ENCODE measurements around the gene LRIF1.
"Not testable (repeated sequence)": the region's sequence is repeated elsewhere in the genome, so short reads cannot be mapped to it uniquely, and the experiment has no call there.

LRIF1 gene, protein sequence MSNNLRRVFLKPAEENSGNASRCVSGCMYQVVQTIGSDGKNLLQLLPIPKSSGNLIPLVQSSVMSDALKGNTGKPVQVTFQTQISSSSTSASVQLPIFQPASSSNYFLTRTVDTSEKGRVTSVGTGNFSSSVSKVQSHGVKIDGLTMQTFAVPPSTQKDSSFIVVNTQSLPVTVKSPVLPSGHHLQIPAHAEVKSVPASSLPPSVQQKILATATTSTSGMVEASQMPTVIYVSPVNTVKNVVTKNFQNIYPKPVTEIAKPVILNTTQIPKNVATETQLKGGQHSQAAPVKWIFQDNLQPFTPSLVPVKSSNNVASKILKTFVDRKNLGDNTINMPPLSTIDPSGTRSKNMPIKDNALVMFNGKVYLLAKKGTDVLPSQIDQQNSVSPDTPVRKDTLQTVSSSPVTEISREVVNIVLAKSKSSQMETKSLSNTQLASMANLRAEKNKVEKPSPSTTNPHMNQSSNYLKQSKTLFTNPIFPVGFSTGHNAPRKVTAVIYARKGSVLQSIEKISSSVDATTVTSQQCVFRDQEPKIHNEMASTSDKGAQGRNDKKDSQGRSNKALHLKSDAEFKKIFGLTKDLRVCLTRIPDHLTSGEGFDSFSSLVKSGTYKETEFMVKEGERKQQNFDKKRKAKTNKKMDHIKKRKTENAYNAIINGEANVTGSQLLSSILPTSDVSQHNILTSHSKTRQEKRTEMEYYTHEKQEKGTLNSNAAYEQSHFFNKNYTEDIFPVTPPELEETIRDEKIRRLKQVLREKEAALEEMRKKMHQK

DNA sequence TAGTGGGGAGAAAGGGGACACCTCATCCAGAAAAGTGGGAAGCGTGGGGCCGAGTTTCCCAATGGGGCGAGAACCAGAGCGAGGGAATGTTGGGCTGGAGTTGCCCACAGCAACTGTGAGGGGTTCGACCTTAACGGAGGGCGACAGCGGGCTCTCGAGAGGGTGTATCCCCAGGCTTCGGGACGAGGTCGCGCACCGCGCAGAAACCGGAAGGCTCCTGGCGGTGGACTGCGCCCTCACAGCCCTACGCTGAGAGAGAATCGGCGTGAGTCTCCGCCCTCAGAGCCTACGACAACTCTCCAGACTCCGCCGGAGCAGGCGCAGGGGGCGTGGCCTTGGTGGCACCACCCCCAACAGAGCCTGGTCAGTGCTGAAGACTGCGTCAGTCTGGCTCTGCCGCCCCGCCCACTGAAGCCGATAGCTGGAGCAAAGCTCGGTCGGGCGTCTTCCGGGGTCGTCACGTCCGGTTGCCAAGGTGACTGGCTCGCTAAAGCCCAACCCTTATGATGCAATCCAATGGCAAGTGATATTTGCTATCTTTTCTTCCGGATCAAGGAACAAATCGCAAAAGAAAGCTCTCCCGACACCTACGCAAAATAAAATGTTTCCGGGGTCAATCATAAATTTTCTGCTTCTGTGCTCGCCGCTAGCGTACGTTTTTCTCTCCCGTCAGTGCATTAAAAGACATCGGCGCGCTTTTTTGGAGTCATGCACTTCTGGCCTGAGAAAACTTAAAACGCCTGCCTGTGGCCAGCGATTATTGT, at the start of gene LRIF1:
LRIF1 (minus strand) TSS at position 232 of the 764 bp plus-strand sequence. CDS start 234 bp downstream, outside the sequence.
- DNase-seq, result peak; percentile 99

DNA sequence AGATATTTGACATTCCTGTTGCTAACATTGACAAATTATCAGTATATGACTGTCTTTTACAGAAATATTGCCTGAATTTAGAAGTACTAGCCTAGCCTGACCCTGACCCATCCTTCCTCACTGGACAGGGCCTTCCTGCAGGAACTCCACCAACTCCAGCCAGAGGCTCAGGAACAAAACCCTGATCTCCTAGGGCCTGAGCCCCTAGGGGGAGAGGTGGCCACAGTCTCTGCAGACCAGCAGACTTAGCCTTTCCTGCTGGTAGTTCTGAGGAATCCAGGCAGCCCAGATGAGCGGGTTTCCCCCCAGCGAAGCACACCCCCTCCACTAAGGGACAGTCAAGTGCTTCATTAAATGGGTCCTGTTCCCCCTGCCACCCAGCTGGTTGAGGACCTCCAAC, 44.3 kb upstream of the LRIF1 start:
- DNase-seq, result no peak

GRCh38 chr1:111006556-111006955, 42.8 kb upstream of the LRIF1 start:
- DNase-seq, result no peak

- DNase-seq, result not testable (repeated sequence)
These were observed 35.9 kb upstream of the LRIF1 start for GRCh38 chr1:110999607-111000006.

GRCh38 chr1:110992329-110992728, 28.6 kb upstream of the LRIF1 start:
- DNase-seq, result peak; percentile 12

DNA sequence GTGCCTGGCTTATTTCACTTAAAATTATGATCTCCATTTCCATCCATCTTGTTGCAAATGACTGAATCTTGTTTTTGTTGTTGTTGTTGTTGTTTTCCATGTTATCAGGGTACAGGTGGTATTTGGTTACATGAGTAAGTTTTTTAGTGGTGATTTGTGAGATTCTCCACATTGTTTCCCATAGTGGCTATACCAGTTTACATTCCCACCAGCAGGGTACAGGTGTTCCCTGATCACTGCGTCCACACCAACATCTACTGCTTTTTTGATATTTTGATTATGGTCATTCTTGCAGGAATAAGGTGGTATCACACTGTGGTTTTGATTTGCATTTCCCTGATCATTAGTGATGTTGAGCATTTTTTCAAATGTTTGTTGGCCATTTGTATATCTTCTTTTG, 27.6 kb upstream of the LRIF1 start:
- DNase-seq, result not testable (repeated sequence)

DNA sequence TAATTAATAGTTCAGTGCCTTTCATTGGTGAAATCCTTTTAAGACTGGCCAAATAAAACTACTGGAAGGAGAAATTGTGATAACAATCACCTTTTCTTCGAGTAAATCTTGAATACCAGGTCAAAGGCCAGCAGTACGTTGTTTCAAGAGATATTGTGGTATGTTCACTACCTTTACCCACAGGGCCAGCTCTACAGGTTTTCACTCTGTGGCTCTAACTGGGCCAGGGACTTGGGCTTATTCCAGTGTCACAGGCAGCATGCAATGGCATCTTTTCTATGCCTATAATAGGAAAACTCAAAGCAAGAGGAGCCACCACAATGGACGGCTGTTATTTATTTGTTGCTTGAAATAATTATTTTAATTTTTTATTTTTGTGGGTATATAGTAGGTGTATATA, 26.8 kb upstream of the LRIF1 start:
- no peak for DNase-seq

DNA sequence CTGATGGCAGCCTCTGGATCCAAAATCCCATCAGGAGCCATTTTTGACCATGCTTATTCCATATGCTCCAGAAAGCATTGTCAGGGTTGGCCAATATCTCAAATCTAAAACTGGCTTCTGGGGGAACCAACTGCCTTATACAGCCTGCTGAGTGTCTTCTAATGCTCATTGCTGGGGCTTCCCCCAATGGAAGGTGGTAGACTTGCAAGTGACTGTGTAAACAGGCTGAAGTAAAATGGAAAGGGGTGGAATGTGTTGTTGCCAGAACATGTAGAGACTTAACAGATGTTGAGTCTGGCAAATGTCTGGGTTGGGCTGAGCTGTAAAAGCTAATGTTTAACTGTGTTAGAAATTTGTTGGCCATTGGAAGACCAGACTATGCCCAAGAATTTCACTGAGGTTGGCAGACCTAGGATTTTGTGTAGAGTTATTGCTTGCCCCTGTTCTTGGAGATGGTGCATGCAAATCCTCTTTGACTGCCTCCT, 22.7 kb upstream of the LRIF1 start:
- DNase-seq, result no peak

DNA sequence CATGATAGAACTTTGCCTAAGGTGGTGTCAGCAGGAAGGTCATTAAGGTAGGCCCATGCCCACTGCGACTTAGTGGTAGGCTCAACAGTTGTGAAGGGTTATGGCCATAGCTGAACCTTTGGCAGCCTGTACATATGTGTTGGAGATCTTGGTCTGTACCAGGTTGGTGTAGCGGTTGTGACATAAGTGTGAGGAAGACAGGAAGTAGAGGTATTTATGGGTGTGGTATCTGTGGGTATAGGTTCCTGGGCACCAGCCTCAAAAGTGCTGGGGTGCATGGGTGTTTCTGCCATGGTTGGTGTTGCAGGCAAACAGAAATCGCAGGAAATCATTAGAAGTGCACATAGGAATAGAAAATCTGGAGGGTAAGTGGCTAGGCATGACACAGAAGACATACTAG, 18.6 kb upstream of the LRIF1 start:
- no peak for DNase-seq

- DNase-seq, result no peak
These were observed 15.4 kb upstream of the LRIF1 start for GRCh38 chr1:110979154-110979553.

GRCh38 chr1:110976089-110976488, 12.4 kb upstream of the LRIF1 start:
- no peak for DNase-seq

DNA sequence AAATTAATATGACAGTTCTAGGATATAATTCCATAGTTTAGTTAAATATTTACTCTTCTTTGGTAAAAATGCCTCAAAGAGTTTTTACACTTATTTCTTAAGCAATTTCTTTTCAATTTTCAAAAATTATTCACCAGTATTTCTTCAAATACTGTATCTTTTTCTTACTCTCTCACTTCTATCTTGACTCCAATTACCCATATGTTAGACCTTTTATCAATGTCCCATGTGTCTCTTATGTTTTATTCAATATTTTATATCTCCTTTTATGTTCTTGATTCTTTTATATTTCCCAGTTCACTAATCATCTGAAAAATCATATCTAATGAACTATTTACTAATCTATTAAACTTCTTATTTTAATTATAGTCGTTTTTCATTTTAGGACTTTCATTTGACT, 11.5 kb upstream of the LRIF1 start:
- DNase-seq, result no peak

GRCh38 chr1:110967256-110967655, 3.5 kb upstream of the LRIF1 start:
- DNase-seq, result no peak

DNA sequence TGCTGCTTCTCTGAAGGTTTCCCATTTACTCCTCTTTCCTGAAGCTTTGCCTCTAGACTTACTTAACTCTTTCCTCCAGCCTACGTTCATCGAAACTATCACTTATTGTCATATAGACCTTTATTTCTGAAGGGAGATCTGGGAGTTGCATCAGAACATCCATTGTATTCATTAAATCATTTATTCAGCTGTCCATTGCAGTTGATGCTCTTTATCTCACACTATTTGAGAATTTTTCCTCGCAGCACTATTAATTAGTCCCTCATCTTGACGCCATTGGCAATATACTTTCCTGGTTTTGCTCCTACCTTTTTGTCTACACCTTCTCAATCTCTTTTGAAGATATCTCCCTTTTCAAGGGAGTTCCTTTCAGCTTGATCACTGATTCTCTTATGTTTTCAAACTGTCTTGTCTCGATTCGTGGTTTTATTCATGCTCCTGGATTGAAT, 757 bp upstream of the LRIF1 start:
- DNase-seq, result no peak

- DNase-seq, result peak; percentile 65
These were observed 631 bp downstream of the LRIF1 start for GRCh38 chr1:110962892-110963690.

DNA sequence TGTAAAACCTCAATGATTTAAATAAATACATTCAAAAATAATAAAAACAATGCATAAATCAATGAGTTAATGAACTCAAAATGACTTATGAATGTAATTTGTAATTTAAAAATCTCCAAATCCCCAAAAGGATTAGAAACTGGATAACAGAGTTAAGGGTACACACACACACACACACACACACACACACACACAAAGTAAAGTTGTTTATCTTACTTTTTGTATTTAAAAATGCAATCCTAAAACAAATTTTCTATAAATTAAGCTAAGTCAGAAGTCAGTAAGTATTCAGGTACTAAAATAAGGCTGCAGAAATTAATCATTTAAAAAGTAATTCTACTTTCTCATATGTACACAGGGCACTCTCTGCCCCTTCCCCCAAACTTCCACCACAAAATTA, 1.8 kb downstream of the LRIF1 start:
- no peak for DNase-seq

- no peak for DNase-seq
These were observed 2.8 kb downstream of the LRIF1 start for GRCh38 chr1:110960777-110961420.

- no peak for DNase-seq
These were observed 5.9 kb downstream of the LRIF1 start for GRCh38 chr1:110957798-110958197.

DNA sequence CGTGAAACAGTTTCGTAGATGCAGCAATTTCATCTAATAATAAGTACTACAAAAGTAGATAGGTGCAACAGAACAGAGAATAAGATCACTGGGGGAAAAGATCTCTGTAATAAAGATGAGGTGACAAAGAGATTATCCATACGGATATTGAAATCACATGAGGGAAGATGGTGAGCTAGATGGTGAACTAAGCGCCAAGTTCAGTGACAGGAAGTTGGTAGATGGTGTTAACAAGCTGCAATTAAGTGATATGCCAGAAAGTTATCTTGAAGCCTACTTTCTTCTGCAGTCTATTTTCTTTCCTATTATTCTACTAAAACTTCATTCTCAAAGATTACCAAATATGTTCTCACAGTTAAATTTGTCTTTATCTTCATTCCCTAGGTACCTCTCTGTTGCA, 7.1 kb downstream of the LRIF1 start:
- no peak for DNase-seq

DNA sequence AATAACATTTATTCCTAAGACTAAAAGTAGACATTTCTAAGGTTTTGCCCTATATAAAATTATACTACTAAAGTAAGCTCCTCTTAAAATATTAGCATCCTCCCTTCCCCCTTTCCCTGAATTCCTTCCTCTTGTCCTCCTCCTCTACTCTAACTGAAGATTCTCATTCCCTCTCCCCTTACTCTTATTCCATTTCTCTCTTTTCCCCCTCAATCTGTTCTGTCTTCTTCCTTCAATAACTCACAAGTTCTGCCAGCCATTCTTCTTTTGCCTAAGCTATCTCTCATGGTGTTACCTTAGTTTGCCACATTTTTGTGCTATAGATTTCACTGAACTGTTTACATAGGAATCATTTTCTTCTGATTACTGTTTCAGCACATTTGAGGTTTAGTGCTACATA, 10.7 kb downstream of the LRIF1 start:
- DNase-seq, result no peak

- DNase-seq, result no peak
These were observed 11.7 kb downstream of the LRIF1 start for GRCh38 chr1:110952031-110952430.

GRCh38 chr1:110951161-110951560, 12.6 kb downstream of the LRIF1 start:
- DNase-seq, result no peak
